ENCODE data around the gene ITGB8.

- TF ChIP-seq CTCF (IDR thresholded peaks at IDR 0.05 in 4 of 5, conservative IDR thresholded peaks at IDR 0.05 in 1 of 5): no peak
- TF ChIP-seq POLR2A (IDR thresholded peaks at IDR 0.05): no peak
These were observed 68.8 kb downstream of the ITGB8 start for GRCh38 chr7:20399521-20399920.

Data from gastrocnemius medialis (tissue), 4 donors.